Panc1 (cell line): ENCODE data around the gene MYLK3.

ENCODE experiments used
- POLR2AphosphoS5 ChIP-seq: IDR thresholded peaks from 2 replicates; pipeline ENCODE4 v1.6.1; 2012; ENCODE audit warnings: mild to moderate bottlenecking, low read depth, low read length, moderate library complexity
- SIN3A ChIP-seq: IDR thresholded peaks from 2 replicates; pipeline ENCODE4 v1.6.1; 2012; ENCODE audit warnings: low read depth, mild to moderate bottlenecking, low read length, moderate library complexity, borderline replicate concordance; ENCODE audit not compliant: insufficient read depth
- TF ChIP-seq, protein P1 (sequence below), 2 experiments: IDR thresholded peaks; 2 replicates each; pipeline ENCODE4 v1.6.1; 2011 to 2012; ENCODE audit warnings: low read depth in 2 of 2, control low read depth in 1 of 2, low read length in 1 of 2, mild to moderate bottlenecking in 1 of 2, moderate library complexity in 1 of 2; ENCODE audit not compliant: insufficient read depth in 1 of 2
- TF ChIP-seq, protein P2 (sequence below): fragments of 450-650 bp; IDR thresholded peaks from 2 replicates; pipeline ENCODE4 v1.5.1; 2017; ENCODE audit warnings: mild to moderate bottlenecking

DNA sequence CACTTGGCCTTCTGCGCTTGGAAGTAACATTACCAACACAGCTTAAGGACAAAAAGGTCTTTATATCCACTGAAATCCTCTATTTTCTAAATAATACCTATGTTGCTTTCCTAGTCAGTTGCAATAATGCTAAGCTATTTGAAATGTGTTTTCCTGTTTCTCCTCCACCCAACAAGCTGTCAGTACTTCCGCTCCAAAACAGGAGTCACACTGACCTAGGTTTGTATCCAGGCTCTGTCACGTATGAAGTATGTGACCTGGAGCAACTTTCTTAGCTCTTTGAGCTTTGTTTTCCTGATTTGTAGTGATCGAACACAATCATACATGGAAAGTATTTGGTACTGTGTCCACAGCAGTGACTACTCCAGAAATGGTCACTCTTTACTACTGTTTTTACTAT, 24.3 kb upstream of the MYLK3 start:
- TF ChIP-seq, protein P1, sequence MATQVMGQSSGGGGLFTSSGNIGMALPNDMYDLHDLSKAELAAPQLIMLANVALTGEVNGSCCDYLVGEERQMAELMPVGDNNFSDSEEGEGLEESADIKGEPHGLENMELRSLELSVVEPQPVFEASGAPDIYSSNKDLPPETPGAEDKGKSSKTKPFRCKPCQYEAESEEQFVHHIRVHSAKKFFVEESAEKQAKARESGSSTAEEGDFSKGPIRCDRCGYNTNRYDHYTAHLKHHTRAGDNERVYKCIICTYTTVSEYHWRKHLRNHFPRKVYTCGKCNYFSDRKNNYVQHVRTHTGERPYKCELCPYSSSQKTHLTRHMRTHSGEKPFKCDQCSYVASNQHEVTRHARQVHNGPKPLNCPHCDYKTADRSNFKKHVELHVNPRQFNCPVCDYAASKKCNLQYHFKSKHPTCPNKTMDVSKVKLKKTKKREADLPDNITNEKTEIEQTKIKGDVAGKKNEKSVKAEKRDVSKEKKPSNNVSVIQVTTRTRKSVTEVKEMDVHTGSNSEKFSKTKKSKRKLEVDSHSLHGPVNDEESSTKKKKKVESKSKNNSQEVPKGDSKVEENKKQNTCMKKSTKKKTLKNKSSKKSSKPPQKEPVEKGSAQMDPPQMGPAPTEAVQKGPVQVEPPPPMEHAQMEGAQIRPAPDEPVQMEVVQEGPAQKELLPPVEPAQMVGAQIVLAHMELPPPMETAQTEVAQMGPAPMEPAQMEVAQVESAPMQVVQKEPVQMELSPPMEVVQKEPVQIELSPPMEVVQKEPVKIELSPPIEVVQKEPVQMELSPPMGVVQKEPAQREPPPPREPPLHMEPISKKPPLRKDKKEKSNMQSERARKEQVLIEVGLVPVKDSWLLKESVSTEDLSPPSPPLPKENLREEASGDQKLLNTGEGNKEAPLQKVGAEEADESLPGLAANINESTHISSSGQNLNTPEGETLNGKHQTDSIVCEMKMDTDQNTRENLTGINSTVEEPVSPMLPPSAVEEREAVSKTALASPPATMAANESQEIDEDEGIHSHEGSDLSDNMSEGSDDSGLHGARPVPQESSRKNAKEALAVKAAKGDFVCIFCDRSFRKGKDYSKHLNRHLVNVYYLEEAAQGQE (IDR thresholded peaks at IDR 0.05; ENCODE audit: insufficient read depth in 1 of 2, low read depth in 2 of 2, low read length in 1 of 2): no peak
- TF ChIP-seq, protein P2, sequence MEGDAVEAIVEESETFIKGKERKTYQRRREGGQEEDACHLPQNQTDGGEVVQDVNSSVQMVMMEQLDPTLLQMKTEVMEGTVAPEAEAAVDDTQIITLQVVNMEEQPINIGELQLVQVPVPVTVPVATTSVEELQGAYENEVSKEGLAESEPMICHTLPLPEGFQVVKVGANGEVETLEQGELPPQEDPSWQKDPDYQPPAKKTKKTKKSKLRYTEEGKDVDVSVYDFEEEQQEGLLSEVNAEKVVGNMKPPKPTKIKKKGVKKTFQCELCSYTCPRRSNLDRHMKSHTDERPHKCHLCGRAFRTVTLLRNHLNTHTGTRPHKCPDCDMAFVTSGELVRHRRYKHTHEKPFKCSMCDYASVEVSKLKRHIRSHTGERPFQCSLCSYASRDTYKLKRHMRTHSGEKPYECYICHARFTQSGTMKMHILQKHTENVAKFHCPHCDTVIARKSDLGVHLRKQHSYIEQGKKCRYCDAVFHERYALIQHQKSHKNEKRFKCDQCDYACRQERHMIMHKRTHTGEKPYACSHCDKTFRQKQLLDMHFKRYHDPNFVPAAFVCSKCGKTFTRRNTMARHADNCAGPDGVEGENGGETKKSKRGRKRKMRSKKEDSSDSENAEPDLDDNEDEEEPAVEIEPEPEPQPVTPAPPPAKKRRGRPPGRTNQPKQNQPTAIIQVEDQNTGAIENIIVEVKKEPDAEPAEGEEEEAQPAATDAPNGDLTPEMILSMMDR: no peak
- TF ChIP-seq POLR2AphosphoS5 (no peak), SIN3A (no peak)
